OCI-LY7 (cell line): ENCODE results near the gene SF3B5. TPM values are rescaled to one million over a fixed set of nuclear protein-coding genes. Genes with fewer than 3 reads are reported as not detected.

ENCODE experiments used
- BruUV-seq: library from RNA; stranded (reverse); fragments of 400-500 nt; replicated peaks from 2 replicates; lab custom pipeline; 2021; lab: Mats Ljungman, UMichigan
- CTCF ChIA-PET: fragments of 300-600 bp; sonication (Branson Sonifier 250); formaldehyde crosslinking; loops from one replicate; lab custom pipeline; 2022; ENCODE audit warnings: antibody characterized with exemption; ENCODE audit not compliant: unreplicated experiment; lab: Charles Lee
- POLR2A ChIA-PET: fragments of 300-600 bp; sonication (Branson Sonifier 250); formaldehyde crosslinking; loops from one replicate; lab custom pipeline; 2022; ENCODE audit warnings: antibody characterized with exemption; lab: Charles Lee
- DNase-seq: peaks from one replicate; pipeline ENCODE4 v3.0.0-alpha.2; 2015; ENCODE audit warnings: low spot score
- H2AFZ ChIP-seq: fragments of 200-600 bp; sonication (generic), shearing (Covaris generic); 2 replicates; pipeline ENCODE4 v1.6.1; 2014; ENCODE audit warnings: mild to moderate bottlenecking, antibody characterized with exemption, low read length, moderate library complexity
- H3K27ac ChIP-seq: fragments of 200-600 bp; sonication (generic); 2 replicates; pipeline ENCODE4 v1.5.1; 2014; ENCODE audit warnings: mixed run types, low read depth, mild to moderate bottlenecking, moderate library complexity, low read length, inconsistent platforms; ENCODE audit not compliant: poor library complexity, severe bottlenecking
- H3K36me3 ChIP-seq: fragments of 200-600 bp; sonication (generic); 2 replicates; pipeline ENCODE4 v1.6.1; 2014; ENCODE audit warnings: mild to moderate bottlenecking, antibody characterized with exemption, low read length, moderate library complexity, mixed read lengths; ENCODE audit not compliant: insufficient read depth
- H3K4me1 ChIP-seq: fragments of 200-600 bp; sonication (generic); 2 replicates; pipeline ENCODE4 v1.5.1; 2014; ENCODE audit warnings: mild to moderate bottlenecking, low read length; ENCODE audit not compliant: insufficient read depth, poor library complexity, severe bottlenecking
- H3K4me2 ChIP-seq: fragments of 200-600 bp; sonication (generic); 2 replicates; pipeline ENCODE4 v1.6.1; 2014; ENCODE audit warnings: mild to moderate bottlenecking, low read length
- H3K4me3 ChIP-seq: fragments of 200-600 bp; sonication (generic); 2 replicates; pipeline ENCODE4 v1.5.1; 2014; ENCODE audit warnings: mild to moderate bottlenecking, low read depth, low read length; ENCODE audit not compliant: poor library complexity, severe bottlenecking
- H3K79me2 ChIP-seq: fragments of 200-600 bp; sonication (generic); 2 replicates; pipeline ENCODE4 v1.6.1; 2016; ENCODE audit warnings: low read depth, mild to moderate bottlenecking, low read length, moderate library complexity, mixed read lengths; ENCODE audit not compliant: insufficient read depth
- H3K9me2 ChIP-seq: fragments of 200-600 bp; sonication (generic); 2 replicates; pipeline ENCODE4 v1.6.1; 2016; ENCODE audit warnings: mild to moderate bottlenecking, low read length, mixed read lengths; ENCODE audit not compliant: insufficient read depth
- H3K9me3 ChIP-seq: fragments of 200-600 bp; sonication (generic); 2 replicates; pipeline ENCODE4 v1.6.1; 2014; ENCODE audit warnings: mild to moderate bottlenecking, mixed run types, low read length, mixed read lengths
- H4K20me1 ChIP-seq: fragments of 200-600 bp; sonication (generic); 2 replicates; pipeline ENCODE4 v1.6.1; 2014; ENCODE audit warnings: mild to moderate bottlenecking, antibody characterized with exemption, low read length, moderate library complexity, mixed read lengths; ENCODE audit not compliant: insufficient read depth
- EZH2phosphoT487 ChIP-seq: fragments of 200-600 bp; sonication (generic); IDR thresholded peaks from 2 replicates; pipeline ENCODE4 v1.6.1; 2018; ENCODE audit warnings: low read depth, borderline replicate concordance, mild to moderate bottlenecking, mixed run types, antibody characterized with exemption, low read length, moderate library complexity, mixed read lengths
- intact Hi-C: fragments of 100-400 bp; cut with micrococcal nuclease; formaldehyde crosslinking; loops from one replicate; pipeline ENCODE4 v1.10.0; 2022; ENCODE audit not compliant: unreplicated experiment
- total RNA-seq, 2 experiments: library from RNA; depleted of rRNA in 1 of 2; stranded (reverse); fragments of >200 nt in 1 of 2; shearing (Covaris generic) in 1 of 2; gene quantifications; 2 replicates each; pipeline ENCODE4 v1.2.3, GENCODE V29; 2014 to 2022
- TF ChIP-seq, protein P1 (sequence below): fragments of 200-600 bp; sonication (generic); conservative IDR thresholded peaks from 2 replicates; pipeline ENCODE4 v1.5.1; 2014; ENCODE audit warnings: mild to moderate bottlenecking, antibody characterized with exemption, low read length, moderate library complexity, mixed read lengths

SF3B5 gene
- total RNA-seq, 2 experiments from 2014 or later, result 135 to 187 TPM

DNA sequence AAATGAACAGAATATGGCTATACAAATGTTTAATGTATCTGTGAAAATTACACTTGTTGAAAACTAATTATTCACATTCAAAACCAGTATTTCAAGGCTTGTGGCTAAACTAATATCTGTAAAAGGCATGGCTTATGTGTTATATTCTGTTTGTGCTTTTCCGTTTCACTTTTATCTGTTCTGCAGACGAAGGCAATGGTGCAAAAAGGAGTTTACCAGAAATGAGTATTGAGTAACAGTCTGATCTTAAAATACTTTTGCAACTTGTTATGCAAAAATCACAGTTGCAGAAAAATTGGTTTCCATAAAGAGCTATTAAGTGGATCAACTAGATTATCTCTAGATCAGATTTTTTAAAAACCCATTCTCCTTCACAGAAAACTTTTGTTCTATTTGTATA lies 45.5 kb upstream of the SF3B5 start:
- H3K4me1 ChIP-seq, result no peaks in the 10 kb centered on the region
- H3K9me2 ChIP-seq, result no peaks in the 10 kb centered on the region
- no peaks in the 10 kb centered on the region for H4K20me1 ChIP-seq
- TF ChIP-seq, protein P1, sequence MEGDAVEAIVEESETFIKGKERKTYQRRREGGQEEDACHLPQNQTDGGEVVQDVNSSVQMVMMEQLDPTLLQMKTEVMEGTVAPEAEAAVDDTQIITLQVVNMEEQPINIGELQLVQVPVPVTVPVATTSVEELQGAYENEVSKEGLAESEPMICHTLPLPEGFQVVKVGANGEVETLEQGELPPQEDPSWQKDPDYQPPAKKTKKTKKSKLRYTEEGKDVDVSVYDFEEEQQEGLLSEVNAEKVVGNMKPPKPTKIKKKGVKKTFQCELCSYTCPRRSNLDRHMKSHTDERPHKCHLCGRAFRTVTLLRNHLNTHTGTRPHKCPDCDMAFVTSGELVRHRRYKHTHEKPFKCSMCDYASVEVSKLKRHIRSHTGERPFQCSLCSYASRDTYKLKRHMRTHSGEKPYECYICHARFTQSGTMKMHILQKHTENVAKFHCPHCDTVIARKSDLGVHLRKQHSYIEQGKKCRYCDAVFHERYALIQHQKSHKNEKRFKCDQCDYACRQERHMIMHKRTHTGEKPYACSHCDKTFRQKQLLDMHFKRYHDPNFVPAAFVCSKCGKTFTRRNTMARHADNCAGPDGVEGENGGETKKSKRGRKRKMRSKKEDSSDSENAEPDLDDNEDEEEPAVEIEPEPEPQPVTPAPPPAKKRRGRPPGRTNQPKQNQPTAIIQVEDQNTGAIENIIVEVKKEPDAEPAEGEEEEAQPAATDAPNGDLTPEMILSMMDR, result no peak
- no peak for TF ChIP-seq EZH2phosphoT487
- no peak for DNase-seq
- H3K4me2 ChIP-seq, result no peak overlapping the region
- no peaks in the 10 kb centered on the region for H3K9me3 ChIP-seq
- H2AFZ ChIP-seq, result no peak overlapping the region
- no TSS peak for BruUV-seq
- H3K36me3 ChIP-seq, result no peaks in the 10 kb centered on the region
- H3K4me3 ChIP-seq, result no peak overlapping the region
- no peaks in the 10 kb centered on the region for H3K79me2 ChIP-seq
- no peak overlapping the region for H3K27ac ChIP-seq
- POLR2A ChIA-PET, result interaction anchor here (0.9 to 1.0 kb wide), 2 partner anchors 11 to 26 kb away, joined by 3 read pairs; no protein-coding TSS in a partner anchor
- CTCF ChIA-PET, result no interaction called here
- intact Hi-C loops, result no loop called here

DNA sequence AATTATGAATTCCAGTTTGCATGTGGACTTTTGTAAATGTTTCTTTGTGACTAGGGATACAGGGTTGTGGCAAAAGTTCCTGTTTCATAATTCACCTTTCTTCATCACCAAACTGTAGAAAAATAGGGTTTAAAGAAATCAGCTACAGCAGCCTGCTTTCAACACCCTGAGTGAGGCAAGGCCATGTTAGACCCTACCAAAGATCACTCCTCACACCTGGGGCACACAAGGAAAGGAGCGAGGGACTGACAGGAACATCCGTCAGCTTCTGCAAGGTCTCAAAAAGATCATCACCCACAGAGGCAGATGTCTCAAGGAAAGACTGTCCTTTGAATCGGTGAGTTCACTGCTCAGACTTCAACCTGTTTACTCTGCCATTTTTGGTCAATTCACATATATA lies 44.4 kb upstream of the SF3B5 start:
- CTCF ChIA-PET, result no interaction called here

DNA sequence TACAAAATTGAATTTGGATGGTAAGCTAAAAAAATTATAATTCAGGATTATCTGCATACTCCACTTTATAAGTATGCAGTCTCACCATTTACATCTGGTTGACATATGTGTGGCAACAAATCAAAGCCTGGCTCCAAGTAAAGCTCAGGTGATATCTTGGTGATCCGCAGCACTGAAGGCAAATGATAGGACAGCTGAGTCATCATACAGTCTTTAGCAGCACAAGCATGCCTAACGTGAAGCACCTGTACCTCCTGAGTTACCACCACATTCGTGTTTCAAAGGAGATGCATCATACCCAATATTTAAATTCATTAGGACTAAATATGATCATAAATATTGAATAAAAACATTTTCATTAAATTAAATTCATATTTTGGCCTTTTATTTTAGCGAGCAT lies 43.2 kb upstream of the SF3B5 start:
- POLR2A ChIA-PET, result interaction anchor here (0.6 to 1.1 kb wide), 2 partner anchors 15 to 16 kb away, joined by 3 to 5 read pairs; no protein-coding TSS in a partner anchor
- Histone ChIP-seq H3K9me2 (no peaks in the 10 kb centered on the region), H3K4me2 (no peak overlapping the region), H2AFZ (no peak overlapping the region), H3K9me3 (no peaks in the 10 kb centered on the region), H3K36me3 (no peaks in the 10 kb centered on the region), H3K79me2 (no peaks in the 10 kb centered on the region), H3K4me1 (no peaks in the 10 kb centered on the region), H3K4me3 (no peak overlapping the region), H3K27ac (no peak overlapping the region), H4K20me1 (no peaks in the 10 kb centered on the region)
- TF ChIP-seq, protein P1, result no peak
- TF ChIP-seq EZH2phosphoT487, result no peak
- no peak for DNase-seq
- no TSS peak for BruUV-seq
- CTCF ChIA-PET, result interaction anchor here (0.6 kb wide), 1 partner anchor 71 kb away, joined by 4 read pairs; no protein-coding TSS in a partner anchor
- intact Hi-C loops, result no loop called here

More for the DNA sequence above, 44.4 kb upstream of the SF3B5 start:
- Histone ChIP-seq H3K79me2 (no peaks in the 10 kb centered on the region), H3K9me2 (no peaks in the 10 kb centered on the region), H3K4me1 (no peaks in the 10 kb centered on the region), H3K9me3 (no peaks in the 10 kb centered on the region), H2AFZ (no peak overlapping the region), H3K27ac (no peak overlapping the region), H3K36me3 (no peaks in the 10 kb centered on the region), H3K4me2 (no peak overlapping the region), H4K20me1 (no peaks in the 10 kb centered on the region), H3K4me3 (no peak overlapping the region)
- TF ChIP-seq, protein P1, result no peak
- no peak for TF ChIP-seq EZH2phosphoT487
- POLR2A ChIA-PET, result interaction anchor here (0.6 to 1.3 kb wide), 3 partner anchors 10 to 926 kb away, joined by 3 read pairs; no protein-coding TSS in a partner anchor
- no peak for DNase-seq
- BruUV-seq, result no TSS peak
- intact Hi-C loops, result no loop called here
